Thyroid gland (tissue), 4 donors: ENCODE data around the gene FBXO9. TPM values are rescaled to one million over a fixed set of nuclear protein-coding genes. Genes with fewer than 3 reads are reported as not detected.

ENCODE experiments used
- DNase-seq, 2 donors: peaks; one replicate each; pipeline ENCODE4 v3.0.0-alpha.2; 2019
- H3K27ac ChIP-seq, 3 donors: fragments of 200-600 bp; sonication (generic); 1 replicate in 2 of 3; 2 replicates in 1 of 3; pipeline ENCODE4 v1.5.1; 2016 to 2019; ENCODE audit warnings: mild to moderate bottlenecking in 1 of 3, moderate library complexity in 1 of 3
- H3K27me3 ChIP-seq: fragments of 200-600 bp; sonication (generic); one replicate; pipeline ENCODE4 v1.5.1; 2019
- H3K36me3 ChIP-seq, 2 donors: fragments of 200-600 bp; sonication (generic); one replicate each; pipeline ENCODE4 v1.5.1; 2016 to 2019
- H3K4me1 ChIP-seq, 2 donors: fragments of 200-600 bp; sonication (generic); one replicate each; pipeline ENCODE4 v1.5.1; 2017 to 2019
- H3K4me3 ChIP-seq, 3 donors: fragments of 200-600 bp; sonication (generic); replicated peaks in 1 of 3; 1 replicate in 2 of 3; 2 replicates in 1 of 3; pipeline ENCODE4 v1.5.1; 2016; ENCODE audit warnings: mild to moderate bottlenecking in 1 of 3
- H3K9me3 ChIP-seq: fragments of 200-600 bp; sonication (generic); one replicate; pipeline ENCODE4 v1.5.1; 2017
- CTCF ChIP-seq, 6 experiments: fragments of 200-600 bp in 3 of 6; fragments of 450-650 bp in 3 of 6; sonication (generic) in 3 of 6; IDR thresholded peaks; one replicate each; pipeline ENCODE4 v1.5.1; 2016 to 2019; ENCODE audit warnings: antibody characterized with exemption in 6 of 6, mild to moderate bottlenecking in 2 of 6, inconsistent platforms in 1 of 6, moderate library complexity in 1 of 6
- POLR2A ChIP-seq, 2 donors: fragments of 450-650 bp; IDR thresholded peaks; one replicate each; pipeline ENCODE4 v1.6.1; 2017; ENCODE audit warnings: antibody characterized with exemption in 2 of 2, mild to moderate bottlenecking in 2 of 2, moderate library complexity in 1 of 2
- WGBS, 2 donors: methylation state at CpG; one replicate each; pipeline ENCODE4 v1.1.5; 2017; 5-methylcytosine and 5-hydroxymethylcytosine counted together
- intact Hi-C: fragments of 100-400 bp; cut with DNase I; formaldehyde crosslinking; loops from one replicate; pipeline ENCODE4 v1.15.1; 2023
- total RNA-seq, 4 donors: library from RNA; depleted of rRNA; stranded (reverse); fragments of >200 nt; gene quantifications; one replicate each; pipeline ENCODE4 v1.2.3, GENCODE V29; 2016

Gene FBXO9
- total RNA-seq, 4 donors from 2014 or later: 62.1 to 77.4 (median 76.4) TPM

GRCh38 chr6:53113742-53114141 is 48.5 kb downstream of the FBXO9 start:
- Histone ChIP-seq H3K4me3 (no peak overlapping the region), H3K27me3 (no peaks in the 10 kb centered on the region), H3K9me3 (no peaks in the 10 kb centered on the region), H3K4me1 (peaks cover 7 to 15% of the 10 kb centered on the region in 2 donors), H3K36me3 (no peaks in the 10 kb centered on the region), H3K27ac (no peak overlapping the region)
- no peak for DNase-seq
- 64 to 69% methylated on average over 4 of the region's 4 CpGs for WGBS, 2 donors
- TF ChIP-seq POLR2A (IDR thresholded peaks at IDR 0.05) (no peak), CTCF (IDR thresholded peaks at IDR 0.05) (no peak)
- intact Hi-C loops: no loop called here

GRCh38 chr6:53115113-53115512 is 49.9 kb downstream of the FBXO9 start:
- peaks cover 7 to 15% of the 10 kb centered on the region in 2 donors for H3K4me1 ChIP-seq
- no peak overlapping the region for H3K4me3 ChIP-seq
- no peak for DNase-seq
- H3K36me3 ChIP-seq: no peaks in the 10 kb centered on the region
- WGBS, 2 donors: 98 to 100% methylated on average over 1 of the region's 1 CpG
- no peak overlapping the region for H3K27ac ChIP-seq
- intact Hi-C loops: no loop called here
- no peak for TF ChIP-seq POLR2A (IDR thresholded peaks at IDR 0.05)
- no peak for TF ChIP-seq CTCF (IDR thresholded peaks at IDR 0.05)
- no peaks in the 10 kb centered on the region for H3K9me3 ChIP-seq
- no peaks in the 10 kb centered on the region for H3K27me3 ChIP-seq

- WGBS, 2 donors: 94 to 97% methylated on average over 2 of the region's 2 CpGs
- no peak for DNase-seq
- H3K4me3 ChIP-seq: no peak overlapping the region
Measured at GRCh38 chr6:53115741-53116140, 50.5 kb downstream of the FBXO9 start.

GRCh38 chr6:53119349-53119748 is 54.1 kb downstream of the FBXO9 start:
- no peaks in the 10 kb centered on the region for H3K36me3 ChIP-seq
- intact Hi-C loops: no loop called here
- H3K4me1 ChIP-seq: no peaks in the 10 kb centered on the region
- TF ChIP-seq POLR2A (IDR thresholded peaks at IDR 0.05) (no peak), CTCF (IDR thresholded peaks at IDR 0.05) (no peak)
- no peak for DNase-seq
- H3K27ac ChIP-seq: no peak overlapping the region
- H3K9me3 ChIP-seq: no peaks in the 10 kb centered on the region
- H3K27me3 ChIP-seq: no peaks in the 10 kb centered on the region
- H3K4me3 ChIP-seq: no peak overlapping the region
- 82 to 89% methylated on average over 1 of the region's 1 CpG for WGBS, 2 donors

More at GRCh38 chr6:53115741-53116140, 50.5 kb downstream of the FBXO9 start:
- no peak overlapping the region for H3K27ac ChIP-seq
- no peaks in the 10 kb centered on the region for H3K27me3 ChIP-seq
- peaks cover 7 to 15% of the 10 kb centered on the region in 2 donors for H3K4me1 ChIP-seq
- H3K9me3 ChIP-seq: no peaks in the 10 kb centered on the region
- H3K36me3 ChIP-seq: no peaks in the 10 kb centered on the region
- TF ChIP-seq CTCF (IDR thresholded peaks at IDR 0.05) (no peak), POLR2A (IDR thresholded peaks at IDR 0.05) (no peak)
- intact Hi-C loops: no loop called here

- WGBS, 2 donors: 69 to 70% methylated on average over 4 of the region's 4 CpGs
- H3K4me3 ChIP-seq: no peak overlapping the region
- no peaks in the 10 kb centered on the region for H3K27me3 ChIP-seq
- no peaks in the 10 kb centered on the region for H3K9me3 ChIP-seq
- no peaks in the 10 kb centered on the region for H3K4me1 ChIP-seq
- TF ChIP-seq CTCF (IDR thresholded peaks at IDR 0.05) (no peak), POLR2A (IDR thresholded peaks at IDR 0.05) (no peak)
- intact Hi-C loops: no loop called here
- no peaks in the 10 kb centered on the region for H3K36me3 ChIP-seq
- DNase-seq: no peak
- H3K27ac ChIP-seq: no peak overlapping the region
Measured at GRCh38 chr6:53119772-53120409, 54.7 kb downstream of the FBXO9 start.
